ENCODE results near the gene GPC4. TPM values are rescaled to one million over a fixed set of nuclear protein-coding genes. Genes with fewer than 3 reads are reported as not detected.

The GPC4 gene
- total RNA-seq, 1 experiment from 2014 or later: 1.4 TPM

GRCh38 chrX:133251204-133251603 is 164.1 kb downstream of the GPC4 start:
- intact Hi-C loops (cut with micrococcal nuclease; ENCODE audit: unreplicated experiment) (no loop called here), in situ Hi-C loops (cut with HindIII; ENCODE audit: low pct_unique_long_range_greater_than_20kb, low sequenced_read_pairs) (no loop called here)
- ChIA-PET CTCF (no interaction called here), POLR2A (no interaction called here)
- H3K27me3 ChIP-seq (ENCODE audit: control insufficient read depth, insufficient read depth, low read length): no peaks in the 10 kb centered on the region
- no peak overlapping the region for H3K4me3 ChIP-seq (ENCODE audit: low read depth in 2 of 2, low read length in 2 of 2)
- no peaks in the 10 kb centered on the region for H3K4me1 ChIP-seq (ENCODE audit: control insufficient read depth, insufficient read depth, low read length)
- TF ChIP-seq SIN3A (IDR thresholded peaks at IDR 0.05; ENCODE audit: borderline replicate concordance, insufficient read depth, low read depth, low read length) (no peak), CTCF (IDR thresholded peaks at IDR 0.05) (no peak), TCF7L2 (IDR thresholded peaks at IDR 0.05; ENCODE audit: low read depth, low read length) (no peak)
- no peaks in the 10 kb centered on the region for H3K36me3 ChIP-seq (ENCODE audit: control insufficient read depth, insufficient read depth, low read length)
- no peak for DNase-seq (ENCODE audit: low read depth, low spot score)
- no peak for ATAC-seq
- BruUV-seq (replicated peaks): no TSS peak
- no peak overlapping the region for H3K27ac ChIP-seq (ENCODE audit: low read length)
- 0 out of 2 replicates have a peak, but pooled peaks cover 4% of the 10 kb centered on the region for H3K9me3 ChIP-seq (ENCODE audit: control insufficient read depth, insufficient read depth, low read depth, low read length)

- CTCF ChIA-PET: interaction anchor here (0.6 to 0.7 kb wide), 3 partner anchors 65 to 327 kb away, joined by 3 to 11 read pairs (median 8); no protein-coding TSS in a partner anchor
- TF ChIP-seq TCF7L2 (IDR thresholded peaks at IDR 0.05; ENCODE audit: low read depth, low read length): no peak
- TF ChIP-seq SIN3A (IDR thresholded peaks at IDR 0.05; ENCODE audit: borderline replicate concordance, insufficient read depth, low read depth, low read length): no peak
- TF ChIP-seq POLR2AphosphoS5 (IDR thresholded peaks at IDR 0.05; ENCODE audit: low read depth, low read length): no peak
- TF ChIP-seq REST (IDR thresholded peaks at IDR 0.05; ENCODE audit: insufficient read depth in 1 of 2, low read depth in 2 of 2, low read length in 1 of 2): no peak
- no peak for TF ChIP-seq CTCF (IDR thresholded peaks at IDR 0.05)
- BruUV-seq (replicated peaks): no TSS peak
- in situ Hi-C loops (cut with HindIII; ENCODE audit: low pct_unique_long_range_greater_than_20kb, low sequenced_read_pairs) (no loop called here), intact Hi-C loops (cut with micrococcal nuclease; ENCODE audit: unreplicated experiment) (no loop called here)
- Histone ChIP-seq H3K27me3 (ENCODE audit: control insufficient read depth, insufficient read depth, low read length) (no peaks in the 10 kb centered on the region), H3K27ac (ENCODE audit: low read length) (no peak overlapping the region), H3K4me1 (ENCODE audit: control insufficient read depth, insufficient read depth, low read length) (no peaks in the 10 kb centered on the region), H3K36me3 (ENCODE audit: control insufficient read depth, insufficient read depth, low read length) (no peaks in the 10 kb centered on the region), H3K9me3 (ENCODE audit: control insufficient read depth, insufficient read depth, low read depth, low read length) (0 out of 2 replicates have a peak, but pooled peaks cover 4% of the 10 kb centered on the region), H3K4me3 (ENCODE audit: low read depth in 2 of 2, low read length in 2 of 2) (no peak overlapping the region)
- DNase-seq (ENCODE audit: low read depth, low spot score) (no peak), ATAC-seq (no peak)
- POLR2A ChIA-PET: no interaction called here
Observed at GRCh38 chrX:133250184-133251100, 164.8 kb downstream of the GPC4 start.

Other genes with a start within 250 kb of the GPC4 start
- not detected for gene TFDP3, start 197.1 kb downstream of the GPC4 start, total RNA-seq (2021; ENCODE audit: unreplicated experiment)